GM18520 (cell line): ENCODE data around the gene DGLUCY.

ENCODE experiments used
- ATAC-seq: cut with Tn5 transposase; IDR thresholded peaks from one replicate; pipeline ENCODE4 v1.9.1; 2021; ENCODE audit not compliant: unreplicated experiment

DGLUCY gene

GRCh38 chr14:91273273-91273884 lies 159.5 kb downstream of the DGLUCY start:
- ATAC-seq: no peak

GRCh38 chr14:91273885-91274273 lies 160.0 kb downstream of the DGLUCY start:
- ATAC-seq: no peak

GRCh38 chr14:91274796-91275195 lies 160.9 kb downstream of the DGLUCY start:
- ATAC-seq: no peak
